ENCODE results near the gene ZBP1.

The ZBP1 gene

DNA sequence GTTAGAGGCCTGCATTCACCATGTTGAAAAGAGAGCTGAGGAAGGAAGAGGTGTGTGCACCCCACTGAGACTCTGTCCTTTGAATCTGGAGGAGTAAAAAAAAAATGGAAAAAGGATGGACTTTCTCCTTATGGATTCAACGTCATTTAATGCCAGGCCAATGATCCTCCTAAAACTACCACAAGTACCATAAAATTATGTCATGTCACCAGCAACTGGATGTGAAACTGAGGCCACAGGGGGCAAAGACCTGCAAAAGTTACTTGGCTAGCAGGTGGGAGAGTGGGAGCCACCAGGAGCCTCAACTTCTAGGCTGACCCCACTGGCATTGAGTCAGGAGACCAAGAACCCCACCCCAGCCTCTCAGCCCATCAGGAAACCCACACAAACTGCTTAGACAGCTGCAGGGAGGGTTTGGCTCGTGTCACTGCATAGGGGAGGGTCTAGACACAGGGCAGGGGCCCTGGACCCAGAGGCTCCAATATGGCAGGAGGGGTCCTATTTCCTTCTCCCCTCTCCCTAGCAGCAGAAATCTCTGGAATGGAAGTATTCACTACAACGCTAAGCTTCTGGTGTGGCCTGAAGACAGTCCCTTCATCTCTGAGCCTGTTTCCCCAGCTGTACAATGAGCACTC is 48.3 kb downstream of the ZBP1 start:
- DNase-seq (ENCODE audit: low read depth), result no peak

DNA sequence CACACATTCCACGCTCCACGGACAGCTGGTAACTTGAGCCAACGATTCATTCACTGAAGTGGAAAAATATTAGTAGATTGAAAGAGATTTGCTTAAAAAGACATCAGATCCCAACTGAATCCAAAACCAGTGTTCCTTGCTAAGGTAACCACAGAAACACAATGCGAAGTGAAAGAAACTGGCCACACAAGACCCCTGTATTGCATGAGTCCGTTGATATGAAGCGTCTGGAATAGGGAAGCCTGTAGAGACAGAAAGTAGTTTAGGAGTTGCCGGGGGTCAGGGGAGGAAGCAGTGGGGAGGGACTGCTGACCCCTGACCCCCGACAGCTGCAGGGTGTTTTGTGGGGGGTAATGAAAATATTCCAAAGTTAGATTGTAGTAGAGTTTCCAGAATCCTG is 49.3 kb downstream of the ZBP1 start:
- DNase-seq (ENCODE audit: low read depth), result no peak

DNA sequence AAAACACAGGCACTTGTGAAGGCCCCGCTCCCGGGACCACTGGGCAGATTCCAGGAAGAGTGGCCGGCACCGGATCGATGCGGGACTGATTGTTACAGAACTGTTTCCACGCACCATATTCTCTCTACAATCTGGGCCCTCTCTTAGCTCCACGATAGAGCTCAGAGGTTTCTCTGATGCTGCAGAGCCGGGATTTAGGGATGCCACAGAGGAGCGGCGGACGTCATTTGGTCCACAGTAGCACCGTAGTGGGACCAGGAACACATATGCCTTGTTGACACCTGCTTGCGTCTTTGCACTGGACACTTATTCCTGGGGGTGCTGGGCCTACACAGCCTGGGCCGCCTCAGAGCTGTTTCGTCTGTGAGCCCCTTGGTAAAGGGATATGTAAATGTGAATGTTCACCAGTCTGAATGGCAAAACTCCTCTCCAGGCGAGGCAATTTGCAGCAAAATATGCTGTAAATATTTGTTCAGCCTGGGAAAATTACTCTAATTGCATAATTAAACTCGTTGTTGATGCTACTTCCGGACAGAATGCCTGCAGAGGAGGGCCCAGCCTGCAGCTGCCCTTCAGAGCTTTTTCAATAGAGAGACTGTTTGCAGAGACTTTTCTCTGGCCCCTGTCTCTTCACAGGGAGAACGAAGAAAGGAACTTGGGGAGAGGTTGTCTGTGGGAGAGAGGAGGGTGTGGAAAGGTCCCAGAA is 49.9 kb downstream of the ZBP1 start:
- DNase-seq (ENCODE audit: low read depth), result no peak

DNA sequence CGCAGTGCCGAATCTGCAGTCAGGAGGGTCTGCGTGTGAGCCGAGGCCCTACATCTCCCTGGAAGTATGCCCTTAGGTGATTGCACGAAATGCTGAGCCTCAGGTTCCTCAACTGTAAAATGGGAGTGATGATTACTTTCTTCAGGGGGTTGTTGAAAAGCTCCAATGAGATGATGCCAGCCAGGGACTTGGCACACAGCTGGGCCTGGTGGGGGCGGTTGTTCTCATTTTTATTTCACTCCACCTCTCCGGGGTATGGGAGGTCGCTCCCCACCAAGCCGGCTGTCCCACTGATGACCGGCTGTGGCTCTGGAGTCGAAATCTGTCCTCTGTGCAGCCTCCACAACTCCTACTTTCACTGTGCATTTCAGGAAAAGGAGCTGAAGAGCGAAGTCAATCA is 51.3 kb downstream of the ZBP1 start:
- no peak for DNase-seq (ENCODE audit: low read depth)

DNA sequence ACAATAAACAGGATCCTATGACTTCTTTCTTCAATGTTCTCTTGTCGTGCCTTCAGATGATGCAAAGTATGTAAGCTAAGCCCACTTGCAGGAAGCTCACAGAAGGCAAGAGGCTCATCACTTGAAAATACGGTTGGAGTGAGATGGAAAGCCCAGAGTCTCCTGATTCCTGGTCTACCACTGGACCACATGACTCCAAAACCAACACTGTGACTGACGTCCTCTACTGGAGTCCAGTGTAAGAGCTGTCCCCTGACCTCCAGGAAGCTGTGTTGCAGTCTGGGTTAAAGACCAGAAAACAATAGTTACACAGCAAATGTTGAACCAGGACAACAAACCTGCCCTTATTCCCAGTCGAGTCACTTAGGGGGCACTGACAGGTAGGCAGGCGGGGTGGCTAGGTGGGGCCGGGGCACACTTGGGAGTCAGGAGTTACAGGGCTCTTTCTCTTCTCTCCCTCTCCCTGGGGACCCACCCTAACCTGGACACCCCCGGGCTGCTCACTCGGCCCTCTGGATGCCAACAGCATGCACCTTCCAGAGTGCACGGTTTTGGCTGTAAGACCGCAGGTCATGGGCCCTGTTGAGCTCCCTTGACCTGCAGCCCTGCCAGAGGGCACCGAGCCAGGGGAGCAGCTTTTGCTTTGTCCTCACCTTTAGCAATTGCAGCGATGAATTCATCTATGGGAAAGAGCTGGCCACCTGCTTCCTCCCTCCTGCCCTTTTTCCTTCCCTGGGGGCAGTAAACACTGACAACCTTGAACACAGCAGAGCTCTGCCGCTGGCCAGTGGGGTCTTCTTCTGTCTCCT is 51.9 kb downstream of the ZBP1 start:
- no peak for DNase-seq (ENCODE audit: low read depth)

DNA sequence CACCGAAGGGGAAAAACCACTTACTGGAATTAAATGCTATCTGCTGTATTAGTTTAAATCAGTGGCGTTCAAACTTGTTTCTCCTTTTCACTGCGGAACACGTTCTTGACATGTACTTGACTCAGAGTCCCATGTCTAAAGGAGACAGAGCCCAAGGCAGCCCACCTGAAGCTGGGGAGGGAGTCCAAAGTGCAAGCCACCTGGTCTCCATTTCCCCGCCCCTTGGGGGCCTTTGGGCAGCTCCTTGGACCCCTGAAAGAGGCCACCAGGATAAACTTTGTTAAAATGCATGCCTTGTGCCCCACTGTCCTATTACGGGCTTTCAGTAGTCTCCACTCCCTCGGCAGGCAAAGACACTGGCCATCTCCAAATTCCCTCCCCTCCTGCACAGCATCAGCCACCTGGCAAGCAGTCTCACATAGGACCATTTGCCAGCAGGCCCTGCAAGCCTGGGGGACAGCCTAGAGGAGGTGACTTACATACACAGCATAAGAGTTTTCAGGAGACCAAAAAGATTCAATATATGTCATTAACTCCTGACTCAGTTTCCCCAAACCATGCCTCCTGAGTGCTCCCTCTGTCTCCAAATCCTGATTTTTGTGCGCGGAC is 52.7 kb downstream of the ZBP1 start:
- no peak for DNase-seq (ENCODE audit: low read depth)

DNA sequence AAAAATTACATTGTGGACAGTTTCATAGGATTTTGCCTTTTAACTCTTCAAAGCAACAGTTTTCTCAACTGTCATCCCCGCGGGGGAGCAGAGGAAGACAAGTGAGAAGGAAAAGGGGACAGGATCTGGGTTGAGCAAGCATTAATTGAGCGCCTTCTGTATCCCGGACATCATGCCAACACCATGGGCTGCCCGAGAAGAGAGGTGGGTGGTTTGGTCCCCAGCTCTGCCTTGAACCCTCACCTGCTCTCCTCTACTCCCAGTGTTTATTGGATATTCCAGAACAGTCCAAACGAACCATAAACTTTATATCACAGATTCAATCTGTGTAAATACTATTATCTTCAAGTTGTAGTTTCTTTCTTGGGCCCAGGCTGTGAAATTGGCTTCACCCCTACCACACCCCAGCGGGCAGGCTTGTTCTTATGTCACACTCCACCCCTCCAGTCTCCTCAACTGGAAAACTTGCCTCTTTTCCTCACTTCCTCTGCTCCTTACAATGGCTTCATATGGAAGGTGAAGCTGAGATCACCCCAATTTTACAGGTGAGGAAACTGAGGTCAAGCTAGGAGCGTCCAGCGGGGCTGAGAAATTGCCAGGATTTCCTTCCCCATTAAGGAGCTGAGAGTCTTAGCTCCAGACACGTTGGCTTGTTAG is 53.3 kb downstream of the ZBP1 start:
- no peak for DNase-seq (ENCODE audit: low read depth)

DNA sequence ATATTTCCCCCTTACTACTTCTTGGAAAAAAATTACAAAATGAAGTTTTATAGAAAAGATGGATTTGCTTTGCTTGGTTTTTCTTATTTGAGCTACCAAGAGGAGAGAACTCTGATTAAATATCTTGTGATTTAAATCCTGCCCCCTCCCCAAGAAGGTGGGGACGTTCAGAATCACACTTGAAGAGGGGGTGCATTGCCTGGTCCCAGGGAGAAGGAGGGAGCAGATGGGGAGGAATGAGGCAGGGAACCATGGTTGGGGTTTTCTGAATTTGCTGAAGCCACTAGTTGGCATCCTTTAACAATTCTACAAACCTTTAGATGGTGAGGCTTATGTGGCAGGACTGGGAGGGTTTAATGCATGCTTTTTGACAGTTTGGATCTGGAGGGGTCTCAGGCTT is 53.8 kb downstream of the ZBP1 start:
- no peak for DNase-seq (ENCODE audit: low read depth)

DNA sequence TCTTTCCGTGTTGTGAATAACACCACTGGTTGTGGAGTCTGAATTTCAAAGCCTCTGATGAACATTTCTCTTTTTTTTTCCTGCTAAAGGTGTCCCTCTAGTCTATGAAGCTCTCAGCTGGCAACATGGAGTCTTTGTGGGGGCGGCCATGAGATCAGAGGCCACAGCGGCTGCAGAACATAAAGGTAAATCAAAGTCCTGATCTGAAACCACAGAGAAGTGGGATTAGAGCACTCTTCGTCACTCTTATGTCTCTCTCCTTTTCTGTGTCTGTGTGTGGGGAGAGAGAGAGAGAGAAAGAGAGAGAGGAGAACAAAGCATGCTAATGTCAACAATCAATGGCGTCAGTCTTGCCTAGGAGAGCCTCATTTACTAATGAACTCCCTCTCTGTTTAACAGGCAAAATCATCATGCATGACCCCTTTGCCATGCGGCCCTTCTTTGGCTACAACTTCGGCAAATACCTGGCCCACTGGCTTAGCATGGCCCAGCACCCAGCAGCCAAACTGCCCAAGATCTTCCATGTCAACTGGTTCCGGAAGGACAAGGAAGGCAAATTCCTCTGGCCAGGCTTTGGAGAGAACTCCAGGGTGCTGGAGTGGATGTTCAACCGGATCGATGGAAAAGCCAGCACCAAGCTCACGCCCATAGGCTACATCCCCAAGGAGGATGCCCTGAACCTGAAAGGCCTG is 55.1 kb downstream of the ZBP1 start:
- no peak for DNase-seq (ENCODE audit: low read depth)

DNA sequence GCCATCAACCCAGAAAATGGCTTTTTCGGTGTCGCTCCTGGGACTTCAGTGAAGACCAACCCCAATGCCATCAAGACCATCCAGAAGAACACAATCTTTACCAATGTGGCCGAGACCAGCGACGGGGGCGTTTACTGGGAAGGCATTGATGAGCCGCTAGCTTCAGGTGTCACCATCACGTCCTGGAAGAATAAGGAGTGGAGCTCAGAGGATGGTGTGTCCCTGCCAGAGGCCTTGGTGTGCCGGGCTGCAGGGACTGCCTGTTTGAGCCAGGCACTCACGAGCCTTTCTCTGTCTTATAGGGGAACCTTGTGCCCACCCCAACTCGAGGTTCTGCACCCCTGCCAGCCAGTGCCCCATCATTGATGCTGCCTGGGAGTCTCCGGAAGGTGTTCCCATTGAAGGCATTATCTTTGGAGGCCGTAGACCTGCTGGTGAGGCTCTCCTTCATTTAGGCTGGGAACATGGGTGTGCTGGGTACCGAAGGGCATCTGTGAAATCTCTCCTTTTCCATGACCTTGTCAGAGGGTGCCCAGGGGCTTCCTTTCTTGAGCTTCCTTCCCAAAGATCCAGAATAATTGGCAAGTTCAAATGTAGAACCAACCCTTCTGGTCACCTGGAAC is 55.9 kb downstream of the ZBP1 start:
- no peak for DNase-seq (ENCODE audit: low read depth)

DNA sequence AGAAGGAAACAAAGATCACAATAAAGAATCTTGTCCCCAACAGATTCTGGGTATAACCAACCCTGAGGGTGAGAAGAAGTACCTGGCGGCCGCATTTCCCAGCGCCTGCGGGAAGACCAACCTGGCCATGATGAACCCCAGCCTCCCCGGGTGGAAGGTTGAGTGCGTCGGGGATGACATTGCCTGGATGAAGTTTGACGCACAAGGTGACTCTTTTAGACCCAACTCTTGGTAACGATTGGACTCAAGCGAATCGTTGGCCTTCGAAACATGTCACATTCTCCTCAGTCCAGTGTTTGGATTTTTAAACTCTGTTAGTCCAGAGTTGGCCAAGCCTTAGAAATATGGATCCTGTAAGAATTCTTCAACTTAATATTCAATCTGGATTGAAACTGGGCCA is 56.7 kb downstream of the ZBP1 start:
- no peak for DNase-seq (ENCODE audit: low read depth)

DNA sequence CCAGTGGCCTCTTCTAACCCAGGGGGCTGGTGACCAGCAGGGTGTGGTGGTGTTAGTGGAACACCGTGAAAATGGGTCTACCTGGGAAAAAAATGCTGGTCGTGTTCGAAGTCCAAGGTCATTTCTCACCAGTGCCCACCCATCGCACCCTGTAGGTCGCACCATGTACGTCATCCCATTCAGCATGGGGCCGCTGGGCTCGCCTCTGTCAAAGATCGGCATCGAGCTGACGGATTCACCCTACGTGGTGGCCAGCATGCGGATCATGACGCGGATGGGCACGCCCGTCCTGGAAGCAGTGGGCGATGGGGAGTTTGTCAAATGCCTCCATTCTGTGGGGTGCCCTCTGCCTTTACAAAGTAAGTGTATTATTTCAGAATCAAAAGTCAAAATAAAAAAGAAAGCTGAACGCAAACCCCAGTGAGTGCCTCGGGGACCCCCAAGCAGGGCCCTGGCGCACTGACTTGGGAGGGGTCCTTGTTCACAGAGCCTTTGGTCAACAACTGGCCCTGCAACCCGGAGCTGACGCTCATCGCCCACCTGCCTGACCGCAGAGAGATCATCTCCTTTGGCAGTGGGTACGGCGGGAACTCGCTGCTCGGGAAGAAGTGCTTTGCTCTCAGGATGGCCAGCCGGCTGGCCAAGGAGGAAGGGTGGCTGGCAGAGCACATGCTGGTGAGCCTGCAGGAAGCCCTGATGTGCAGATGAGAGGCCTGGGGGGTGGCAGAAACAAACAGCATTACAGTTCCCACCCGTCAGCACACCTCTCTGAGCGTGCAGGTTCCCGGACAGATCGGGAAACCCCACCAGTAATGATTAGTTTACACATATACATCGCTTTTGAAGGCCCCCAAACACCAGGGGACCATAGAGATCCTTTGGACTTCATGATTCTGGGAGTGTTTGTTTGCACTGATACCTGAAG is 57.4 kb downstream of the ZBP1 start:
- no peak for DNase-seq (ENCODE audit: low read depth)

DNA sequence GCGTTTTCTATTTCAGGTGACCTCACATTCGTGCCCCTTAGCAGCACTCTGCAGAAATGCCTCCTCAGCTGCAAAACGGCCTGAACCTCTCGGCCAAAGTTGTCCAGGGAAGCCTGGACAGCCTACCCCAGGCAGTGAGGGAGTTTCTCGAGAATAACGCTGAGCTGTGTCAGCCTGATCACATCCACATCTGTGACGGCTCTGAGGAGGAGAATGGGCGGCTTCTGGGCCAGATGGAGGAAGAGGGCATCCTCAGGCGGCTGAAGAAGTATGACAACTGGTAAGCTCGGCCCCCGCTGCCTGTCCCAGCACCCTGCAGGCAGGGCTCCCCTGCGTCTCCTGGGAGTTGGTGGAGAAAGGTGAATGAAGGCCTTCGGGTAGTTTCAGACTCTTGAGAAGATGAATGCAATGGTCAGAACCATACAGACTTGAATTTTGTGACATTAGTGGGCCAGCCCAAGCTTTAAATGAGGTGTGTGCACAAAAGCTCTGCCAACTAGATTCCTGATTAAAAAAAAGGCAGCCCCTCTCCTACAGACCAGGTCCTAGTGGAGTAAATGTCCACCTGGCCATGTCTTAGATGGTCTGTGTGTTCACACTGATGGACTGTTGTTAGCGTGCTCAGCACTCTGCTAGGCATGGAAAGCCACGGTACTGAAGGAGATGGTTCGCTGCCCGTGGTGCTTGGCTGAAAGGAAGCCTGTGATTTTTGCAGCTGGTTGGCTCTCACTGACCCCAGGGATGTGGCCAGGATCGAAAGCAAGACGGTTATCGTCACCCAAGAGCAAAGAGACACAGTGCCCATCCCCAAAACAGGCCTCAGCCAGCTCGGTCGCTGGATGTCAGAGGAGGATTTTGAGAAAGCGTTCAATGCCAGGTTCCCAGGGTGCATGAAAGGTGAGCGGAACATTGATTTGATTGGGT is 58.6 kb downstream of the ZBP1 start:
- no peak for DNase-seq (ENCODE audit: low read depth)

DNA sequence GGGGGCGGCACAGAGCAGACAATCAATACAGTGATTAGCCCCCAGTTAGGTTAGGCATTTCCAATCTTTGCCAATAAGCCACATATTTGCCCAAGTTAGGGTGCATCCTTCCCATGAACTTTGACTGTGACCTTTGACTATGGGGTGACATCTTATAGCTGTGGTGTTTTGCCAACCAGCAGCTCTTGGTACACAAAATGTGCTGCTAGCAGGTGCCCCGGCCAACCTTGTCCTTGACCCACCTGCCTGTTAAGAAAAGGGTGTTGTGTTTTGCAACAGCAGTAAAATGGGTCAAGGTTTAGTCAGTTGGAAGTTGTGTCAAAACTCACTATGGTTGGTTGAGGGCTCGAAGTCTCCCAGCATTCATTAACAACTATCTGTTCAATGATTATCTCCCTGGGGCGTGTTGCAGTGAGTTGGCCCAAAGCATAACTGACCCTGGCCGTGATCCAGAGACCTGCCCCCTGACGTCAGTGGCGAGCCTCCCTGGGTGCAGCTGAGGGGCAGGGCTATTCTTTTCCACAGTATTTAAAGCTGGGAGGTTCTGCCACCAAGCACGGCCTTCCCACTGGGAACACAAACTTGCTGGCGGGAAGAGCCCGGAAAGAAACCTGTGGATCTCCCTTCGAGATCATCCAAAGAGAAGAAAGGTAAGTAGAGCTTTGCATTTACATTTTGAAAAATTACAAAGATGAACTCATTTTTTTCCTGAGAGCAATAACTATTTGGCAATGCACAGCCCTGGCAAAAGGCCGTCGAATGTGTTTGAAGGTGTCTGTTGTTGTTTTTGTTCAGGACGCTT is 59.5 kb downstream of the ZBP1 start, which contains the start of gene PCK1:
Gene PCK1 (plus strand): TSS at position 557 of the 802 bp plus-strand sequence. CDS start 302 bp downstream, outside the sequence.
- no peak for DNase-seq (ENCODE audit: low read depth)

DNA sequence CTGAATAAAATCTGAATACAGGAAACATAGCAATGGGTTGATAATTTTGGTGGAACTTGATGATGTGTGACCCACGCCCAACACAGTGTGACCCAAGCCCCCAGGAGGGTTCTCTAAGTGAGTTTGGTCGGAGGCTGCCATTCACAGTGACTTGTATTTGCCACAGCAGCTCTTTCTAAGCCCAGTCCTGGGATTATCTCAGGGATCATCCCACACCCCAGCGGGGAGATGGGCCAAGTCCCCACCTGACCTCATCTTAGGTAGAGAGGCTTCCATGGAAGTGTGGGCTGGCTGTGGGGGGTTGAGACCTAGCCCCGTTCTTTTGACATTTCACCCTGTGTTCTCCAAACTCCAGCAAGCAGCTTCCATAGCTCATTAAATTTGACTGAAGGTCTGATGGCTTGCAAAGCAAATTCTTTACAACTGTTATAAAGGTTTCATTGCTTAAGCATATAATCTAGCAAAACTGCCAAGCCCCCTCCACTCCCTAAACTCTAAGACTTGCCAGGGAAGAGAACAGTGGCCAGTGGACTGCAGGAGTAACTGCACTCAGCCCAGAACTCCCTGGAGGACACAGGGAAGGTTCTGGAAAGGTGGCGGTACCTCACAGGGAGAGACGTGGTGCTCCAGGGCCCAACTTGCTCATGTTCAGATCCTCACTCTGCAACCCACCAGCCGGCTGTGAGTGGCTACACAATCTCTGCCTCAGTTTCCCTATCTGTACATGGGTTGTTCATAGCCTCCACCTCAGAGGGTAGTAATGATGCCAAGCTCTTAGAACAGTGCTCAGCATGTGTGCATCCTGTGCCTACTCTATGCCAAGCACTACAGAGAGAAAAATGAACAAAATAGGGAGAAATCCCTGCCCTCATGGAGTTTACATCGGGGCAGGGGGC is 60.3 kb downstream of the ZBP1 start:
- no peak for DNase-seq (ENCODE audit: low read depth)

DNA sequence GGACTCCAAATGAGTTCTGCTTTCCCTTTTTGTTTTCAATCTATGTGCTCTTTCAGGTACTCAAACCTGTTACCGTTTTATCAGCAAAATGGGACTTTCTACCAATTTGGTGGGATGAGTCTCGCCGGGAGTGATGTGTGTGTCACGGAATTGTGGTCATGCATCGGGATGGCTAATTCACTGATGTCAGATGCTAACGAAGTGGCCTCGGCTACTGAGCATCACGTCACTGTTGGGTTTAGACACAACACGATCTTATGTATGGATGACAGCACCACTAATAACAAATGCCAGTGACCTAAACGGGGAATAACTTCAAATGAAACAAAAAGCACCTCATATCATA is 61.0 kb downstream of the ZBP1 start:
- no peak for DNase-seq (ENCODE audit: low read depth)

All from activated T-cell treated with anti-CD3 and anti-CD28 coated beads for 24 hours (primary cell).